Left lobe of liver (tissue), 2 donors: ENCODE measurements around the gene CACNG3. TPM values are rescaled to one million over a fixed set of nuclear protein-coding genes. Genes with fewer than 3 reads are reported as not detected.
"Not testable (repeated sequence)": the region's sequence is repeated elsewhere in the genome, so short reads cannot be mapped to it uniquely, and the experiment has no call there.

Experiments used
- ATAC-seq: fragments of 200-7000 bp; cut with Tn5 transposase; one replicate; pipeline ENCODE4 v1.9.1; 2020; ENCODE audit warnings: mild to moderate bottlenecking, moderate library complexity
- DNase-seq: peaks from one replicate; pipeline ENCODE4 v3.0.0-alpha.2; 2020; ENCODE audit warnings: low spot score
- total RNA-seq: library from RNA; stranded (reverse); gene quantifications from one replicate; pipeline ENCODE4 v1.2.1, GENCODE V29; 2021
- donor health status: DM: no; HTN: no; CAD: no; lungs with moderate emphysema.
- donor health status: DM: no; HTN: yes; CAD: no.

CACNG3 gene
- total RNA-seq, 1 donor from 2014 or later, result not detected

DNA sequence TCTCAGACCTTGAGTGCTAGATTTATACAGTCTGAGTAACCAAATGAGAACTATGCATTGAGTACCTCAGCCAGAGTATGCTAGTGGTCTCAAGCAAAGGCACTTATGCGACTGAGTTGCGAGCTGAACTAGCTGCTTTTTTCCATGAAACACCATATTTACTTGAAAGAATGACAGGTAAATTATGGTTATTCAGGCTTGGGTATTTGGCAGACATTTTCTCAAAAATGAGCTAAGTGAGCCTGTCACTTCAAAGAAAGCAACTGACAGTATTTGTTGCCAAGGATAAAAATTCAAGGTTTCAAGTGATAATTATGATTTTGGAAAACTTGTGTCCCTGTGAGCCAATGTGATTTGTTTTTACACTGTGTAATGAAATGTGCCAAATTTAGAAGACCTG, 19.3 kb downstream of the CACNG3 start:
- no peak for DNase-seq
- ATAC-seq, result no peak

DNA sequence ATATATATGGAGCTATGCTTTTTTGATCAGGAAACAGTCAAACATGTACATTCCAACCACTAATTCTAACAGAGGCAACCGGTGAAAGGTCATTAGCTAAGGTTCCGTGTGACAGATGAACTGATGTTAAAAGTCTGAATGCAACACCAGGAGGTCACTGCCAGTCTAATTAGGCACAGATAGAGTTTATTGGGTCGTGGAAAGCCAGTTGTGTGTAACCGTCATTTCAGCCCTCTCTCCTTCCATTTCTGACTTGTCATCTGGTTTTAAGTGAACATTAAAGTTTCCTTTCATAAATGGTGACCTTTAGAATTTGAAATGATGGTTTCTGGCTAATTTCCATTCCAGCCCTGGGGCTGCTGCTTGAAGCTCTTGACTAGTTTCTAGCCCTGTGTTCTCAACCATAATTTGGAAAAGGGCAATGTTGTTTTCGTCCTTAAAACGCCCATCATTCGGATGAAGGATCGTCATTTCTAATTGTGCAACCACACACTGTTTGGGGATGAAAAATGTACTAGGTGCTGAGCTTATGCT, 23.9 kb downstream of the CACNG3 start:
- ATAC-seq (no peak), DNase-seq (no peak)

GRCh38 chr16:24281466-24281865, 25.3 kb downstream of the CACNG3 start:
- ATAC-seq (no peak), DNase-seq (no peak)

DNA sequence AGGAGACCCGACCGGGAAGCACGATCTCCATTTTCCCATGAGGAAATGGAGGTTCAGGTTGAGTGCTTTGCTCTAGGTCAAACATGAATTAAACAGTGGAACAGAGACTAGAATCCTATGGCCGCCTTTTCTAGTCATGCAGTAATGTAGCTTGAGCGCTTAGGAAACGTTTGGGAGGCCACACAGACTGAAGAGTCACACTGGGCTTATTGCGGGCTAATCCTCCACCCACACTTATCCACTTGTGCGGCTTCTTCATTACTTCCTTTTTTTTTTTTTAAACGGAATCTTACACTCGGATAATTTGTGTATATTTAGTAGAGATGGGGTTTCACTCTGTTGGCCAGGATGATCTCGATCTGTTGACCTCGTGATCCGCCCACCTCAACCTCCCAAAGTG, 26.0 kb downstream of the CACNG3 start:
- DNase-seq (no peak), ATAC-seq (no peak)

GRCh38 chr16:24286741-24287405, 30.7 kb downstream of the CACNG3 start:
- DNase-seq (no peak), ATAC-seq (no peak)

DNA sequence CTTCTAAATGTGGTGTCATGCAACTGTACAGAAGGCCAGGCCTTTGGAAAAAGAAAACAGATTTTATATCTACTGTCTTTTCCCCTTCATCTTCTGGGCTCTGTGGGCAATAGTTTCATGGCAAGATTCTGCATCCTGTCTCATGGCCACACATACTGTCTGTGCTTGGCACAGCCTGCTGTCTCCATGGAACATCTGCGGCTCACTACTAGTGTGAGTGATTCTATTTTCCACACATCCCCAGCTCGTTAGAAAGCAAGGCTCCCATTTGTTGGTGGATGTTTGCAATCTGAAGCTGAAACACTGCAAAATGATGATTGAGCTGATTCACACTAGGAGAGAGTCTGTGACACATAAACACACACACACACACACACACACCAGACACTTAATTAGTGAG, 32.4 kb downstream of the CACNG3 start:
- ATAC-seq, result no peak
- DNase-seq, result no peak

- ATAC-seq (no peak), DNase-seq (no peak)
Observed at GRCh38 chr16:24289166-24289700, 33.1 kb downstream of the CACNG3 start.

DNA sequence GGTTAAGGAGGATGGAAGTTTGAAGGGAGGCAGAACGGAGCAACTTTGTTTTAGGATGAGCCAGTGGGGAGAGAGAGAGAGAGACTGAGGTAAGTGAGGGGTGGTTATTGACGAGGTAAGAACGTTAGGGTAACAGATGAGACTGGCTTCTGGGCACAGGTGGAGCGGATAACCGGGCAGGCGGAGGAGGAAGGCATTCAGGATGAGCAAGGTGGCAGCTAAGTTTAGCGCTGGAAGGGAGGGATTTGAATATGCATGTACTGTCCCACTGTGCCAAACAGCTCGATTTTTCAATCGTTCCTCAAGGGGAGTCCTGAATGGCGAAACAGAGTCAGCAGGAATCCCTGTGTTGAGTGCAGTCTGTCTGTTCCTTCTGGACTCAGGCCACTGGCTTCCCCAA, 35.8 kb downstream of the CACNG3 start:
- ATAC-seq (no peak), DNase-seq (no peak)

GRCh38 chr16:24294131-24294530, 38.0 kb downstream of the CACNG3 start:
- no peak for DNase-seq

DNA sequence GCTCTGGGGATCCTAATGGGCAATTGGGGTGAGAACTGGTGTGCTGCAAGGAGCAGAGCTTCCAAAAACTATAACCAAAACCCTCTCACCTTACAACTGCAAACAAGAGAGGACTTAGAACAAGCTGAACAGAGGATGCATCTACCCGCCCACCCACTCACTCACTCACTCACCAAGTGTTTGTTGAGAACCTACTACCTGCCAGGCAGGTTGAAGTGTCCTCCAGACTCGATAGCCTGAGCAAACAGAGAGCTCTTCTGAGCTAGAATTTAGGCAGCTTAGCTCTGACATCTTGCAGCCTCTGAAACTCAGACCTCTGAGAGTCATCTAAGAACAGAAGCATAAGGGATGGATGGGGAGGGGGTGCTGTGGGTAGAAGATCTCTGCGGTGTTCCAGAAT, 41.2 kb downstream of the CACNG3 start:
- DNase-seq (no peak), ATAC-seq (no peak)

More at GRCh38 chr16:24294131-24294530, 38.0 kb downstream of the CACNG3 start:
- no peak for ATAC-seq

- DNase-seq, result no peak
- no peak for ATAC-seq
Observed at GRCh38 chr16:24298548-24299167, 42.5 kb downstream of the CACNG3 start.

DNA sequence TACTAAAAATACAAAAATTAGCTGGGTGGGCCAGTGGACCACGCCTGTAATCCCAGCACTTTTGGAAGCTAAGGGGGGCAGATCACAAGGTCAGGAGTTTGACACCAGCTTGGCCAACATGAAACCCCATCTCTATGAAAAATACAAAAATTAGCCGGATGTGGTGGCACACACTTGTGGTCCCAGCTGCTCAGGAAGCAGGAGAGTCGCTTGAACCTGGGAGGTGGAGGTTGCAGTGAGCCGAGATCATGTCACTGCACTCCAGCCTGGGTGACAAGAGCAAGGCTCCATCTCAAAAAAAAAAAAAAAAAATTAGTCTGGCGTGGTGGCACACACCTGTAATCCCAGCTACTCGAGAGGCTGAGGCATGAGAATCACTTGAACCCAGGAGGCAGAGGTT, 44.6 kb downstream of the CACNG3 start:
- ATAC-seq, DNase-seq: not testable (repeated sequence)

GRCh38 chr16:24302636-24303035, 46.5 kb downstream of the CACNG3 start:
- DNase-seq, result no peak
- ATAC-seq, result no peak

DNA sequence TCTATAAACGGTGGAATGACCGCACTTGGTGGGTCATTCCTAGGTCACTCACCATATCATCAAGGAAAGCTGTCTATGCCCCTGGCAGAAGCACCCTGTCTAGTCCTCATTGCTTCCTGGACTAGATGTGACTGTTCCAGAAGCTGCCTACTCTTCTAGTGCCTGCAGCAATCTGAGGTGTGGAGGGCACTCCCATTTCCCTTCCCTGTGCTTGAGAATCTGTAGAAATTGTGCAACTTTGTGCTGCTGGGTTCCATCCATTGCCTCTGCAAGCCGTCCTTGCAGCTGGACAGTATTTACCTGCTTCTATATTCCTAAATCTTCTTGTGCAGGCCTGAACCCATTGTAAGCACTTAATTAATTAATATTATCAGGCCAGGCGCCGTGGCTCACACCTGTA, 52.1 kb downstream of the CACNG3 start:
- DNase-seq (no peak), ATAC-seq (no peak)

DNA sequence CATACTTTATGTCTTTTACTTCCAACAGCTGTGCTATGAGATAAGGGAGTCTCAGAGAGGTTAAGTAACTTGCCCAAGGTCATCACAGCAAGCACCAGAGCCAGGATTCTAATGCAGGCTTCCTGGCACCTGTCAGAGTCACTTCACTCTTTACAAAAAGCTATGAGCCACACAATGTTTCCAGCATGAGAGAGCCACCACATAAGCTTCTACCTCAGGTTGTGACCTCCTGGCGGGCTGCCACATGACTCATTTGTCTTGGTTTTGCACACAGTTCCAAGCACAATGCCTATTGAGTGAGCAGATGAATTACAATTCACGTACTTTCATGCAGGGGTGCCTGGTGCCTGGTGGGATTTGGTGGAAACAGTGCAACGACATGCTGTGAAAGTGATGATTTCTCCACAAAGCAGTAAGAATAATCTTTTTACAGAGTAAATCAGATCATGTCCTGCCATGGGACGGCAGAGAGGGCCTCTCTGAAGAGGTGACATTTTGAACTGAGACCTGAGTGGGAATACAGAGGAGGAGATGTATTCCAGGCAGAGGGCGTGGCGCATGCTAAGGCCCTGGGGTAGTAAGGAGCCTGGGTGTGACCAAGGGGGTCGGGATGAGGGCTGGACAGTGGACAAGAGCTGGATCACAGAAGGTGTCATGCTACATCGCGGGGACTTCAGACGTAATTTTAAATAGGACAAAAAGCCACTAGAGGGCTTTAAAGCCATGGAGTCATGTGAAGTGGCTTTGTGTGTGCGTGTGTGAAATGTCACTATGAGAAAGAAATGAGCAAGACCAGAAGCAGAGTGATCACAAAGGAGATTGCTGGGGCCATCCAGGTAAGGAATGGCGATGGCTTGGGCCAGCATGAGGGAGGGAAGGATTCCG, 53.4 kb downstream of the CACNG3 start:
- DNase-seq, result no peak
- ATAC-seq, result no peak

GRCh38 chr16:24315343-24315742, 59.2 kb downstream of the CACNG3 start:
- DNase-seq (no peak), ATAC-seq (no peak)

GRCh38 chr16:24318680-24319079, 62.5 kb downstream of the CACNG3 start:
- DNase-seq (no peak), ATAC-seq (no peak)

DNA sequence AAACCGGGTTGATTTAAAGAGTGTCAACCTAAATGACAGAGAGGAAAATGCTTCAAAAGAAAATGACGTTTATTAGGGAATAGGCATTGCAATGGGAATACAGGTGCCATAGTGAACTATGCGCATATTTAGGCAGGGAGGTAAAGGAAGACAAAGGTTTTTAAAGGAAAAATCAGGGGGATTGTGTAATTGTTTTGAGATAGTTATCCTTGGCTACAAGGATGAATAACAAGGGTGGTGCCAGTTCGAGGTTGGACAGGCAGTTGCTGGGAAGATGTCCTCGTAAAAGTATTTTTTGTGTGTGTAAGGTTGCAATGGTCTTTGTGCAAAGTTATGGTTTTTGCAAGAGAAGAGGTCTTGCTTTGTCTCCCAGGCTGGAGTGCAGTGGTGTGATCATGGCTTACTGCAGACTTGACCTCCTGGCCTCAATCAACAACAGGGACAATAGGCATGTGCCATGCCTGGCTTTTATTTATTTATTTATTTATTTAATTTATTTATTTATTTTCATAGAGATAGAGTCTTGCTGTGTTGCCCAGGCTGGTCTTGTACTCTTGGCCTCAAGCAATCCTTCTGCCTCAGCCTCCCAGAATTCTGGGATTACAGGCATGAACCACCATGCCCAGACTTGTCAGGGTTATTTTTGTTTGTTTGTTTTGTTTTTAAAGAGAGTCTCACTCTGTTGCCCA, 63.1 kb downstream of the CACNG3 start:
- ATAC-seq, result no peak

GRCh38 chr16:24322106-24322505, 66.0 kb downstream of the CACNG3 start:
- ATAC-seq (no peak), DNase-seq (no peak)

More for the DNA sequence above, 63.1 kb downstream of the CACNG3 start:
- no peak for DNase-seq

DNA sequence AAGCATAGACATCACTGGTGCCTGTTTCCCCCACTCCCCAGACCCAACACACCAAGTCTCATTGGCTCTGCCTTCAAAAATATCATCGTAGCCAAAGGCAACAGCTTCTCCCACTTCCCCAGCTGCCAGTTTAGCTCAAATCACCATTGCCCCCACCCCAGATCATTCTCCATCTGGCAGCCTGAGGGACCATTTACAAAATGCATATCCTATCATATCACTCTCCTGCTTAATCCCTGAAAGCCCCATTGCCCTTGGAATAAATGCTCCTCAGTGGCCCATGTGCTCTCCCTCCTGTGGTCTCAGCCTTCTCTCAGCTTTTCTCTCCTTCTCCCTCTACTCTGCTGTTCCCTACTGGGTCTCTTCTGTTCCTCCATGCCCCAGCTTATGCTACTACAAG, 68.3 kb downstream of the CACNG3 start:
- ATAC-seq, result no peak
- DNase-seq, result no peak
